VCaP (cell line): ENCODE measurements around the gene ARFGAP1.
"Not testable (repeated sequence)": the region's sequence is repeated elsewhere in the genome, so short reads cannot be mapped to it uniquely, and the experiment has no call there.

Source experiments
- H3K27ac ChIP-seq: fragments of 450-650 bp; 2 replicates; pipeline ENCODE4 v1.5.1; 2017
- CTCF ChIP-seq: fragments of 450-650 bp; conservative IDR thresholded peaks from 2 replicates; pipeline ENCODE4 v1.5.1; 2017; ENCODE audit warnings: mild to moderate bottlenecking, moderate library complexity

Gene ARFGAP1

DNA sequence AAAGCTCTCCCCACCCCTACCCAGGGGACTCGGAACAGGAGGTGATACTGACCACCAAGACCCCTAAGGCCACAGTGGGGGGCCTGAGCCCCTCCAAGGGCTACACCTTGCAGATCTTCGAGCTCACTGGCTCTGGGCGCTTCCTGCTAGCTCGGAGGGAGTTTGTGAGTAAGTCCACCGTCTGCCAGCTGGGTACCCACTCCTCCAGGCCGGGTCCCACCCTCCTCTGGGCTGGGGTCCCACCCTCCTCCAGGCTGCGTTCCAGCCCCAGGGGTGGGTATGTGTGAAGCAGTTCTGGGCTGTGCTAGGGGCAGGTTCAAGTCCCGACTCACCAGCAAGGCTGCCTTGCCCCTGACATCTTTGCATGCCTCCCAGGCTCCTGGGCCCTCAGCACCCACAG, 32.8 kb downstream of the ARFGAP1 start:
- no peak for TF ChIP-seq CTCF
- no peak overlapping the region for H3K27ac ChIP-seq

DNA sequence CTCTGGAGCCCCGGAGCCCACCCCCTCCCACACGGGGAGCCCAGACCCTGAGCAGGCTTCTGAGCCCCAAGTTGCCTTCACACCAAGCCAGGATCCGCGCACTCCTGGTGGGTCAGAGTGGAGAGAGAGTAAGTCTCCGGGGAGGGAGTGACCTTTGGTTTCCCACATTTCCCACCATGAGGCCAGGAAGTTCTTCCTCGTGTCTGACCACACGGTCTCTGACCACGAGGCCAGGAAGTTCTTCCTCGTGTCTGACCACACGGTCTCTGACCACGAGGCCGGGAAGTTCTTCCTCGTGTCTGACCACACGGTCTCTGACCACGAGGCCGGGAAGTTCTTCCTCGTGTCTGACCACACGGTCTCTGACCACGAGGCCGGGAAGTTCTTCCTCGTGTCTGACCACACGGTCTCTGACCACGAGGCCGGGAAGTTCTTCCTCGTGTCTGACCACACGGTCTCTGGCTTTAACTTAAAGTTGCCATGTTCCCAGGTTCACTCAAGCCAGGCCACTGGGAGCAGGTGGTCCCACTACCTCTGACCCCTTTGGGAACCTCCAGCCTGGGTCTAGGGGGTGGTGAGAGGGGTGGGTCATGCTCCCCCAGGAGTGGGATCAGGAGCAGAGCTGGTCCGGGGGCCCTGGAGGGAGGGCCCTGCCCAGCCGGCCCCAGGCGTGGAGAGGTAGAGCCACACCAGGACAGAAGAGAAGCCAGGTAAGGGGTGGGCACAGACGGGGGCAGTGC, 33.5 kb downstream of the ARFGAP1 start:
- not testable (repeated sequence) for H3K27ac ChIP-seq

DNA sequence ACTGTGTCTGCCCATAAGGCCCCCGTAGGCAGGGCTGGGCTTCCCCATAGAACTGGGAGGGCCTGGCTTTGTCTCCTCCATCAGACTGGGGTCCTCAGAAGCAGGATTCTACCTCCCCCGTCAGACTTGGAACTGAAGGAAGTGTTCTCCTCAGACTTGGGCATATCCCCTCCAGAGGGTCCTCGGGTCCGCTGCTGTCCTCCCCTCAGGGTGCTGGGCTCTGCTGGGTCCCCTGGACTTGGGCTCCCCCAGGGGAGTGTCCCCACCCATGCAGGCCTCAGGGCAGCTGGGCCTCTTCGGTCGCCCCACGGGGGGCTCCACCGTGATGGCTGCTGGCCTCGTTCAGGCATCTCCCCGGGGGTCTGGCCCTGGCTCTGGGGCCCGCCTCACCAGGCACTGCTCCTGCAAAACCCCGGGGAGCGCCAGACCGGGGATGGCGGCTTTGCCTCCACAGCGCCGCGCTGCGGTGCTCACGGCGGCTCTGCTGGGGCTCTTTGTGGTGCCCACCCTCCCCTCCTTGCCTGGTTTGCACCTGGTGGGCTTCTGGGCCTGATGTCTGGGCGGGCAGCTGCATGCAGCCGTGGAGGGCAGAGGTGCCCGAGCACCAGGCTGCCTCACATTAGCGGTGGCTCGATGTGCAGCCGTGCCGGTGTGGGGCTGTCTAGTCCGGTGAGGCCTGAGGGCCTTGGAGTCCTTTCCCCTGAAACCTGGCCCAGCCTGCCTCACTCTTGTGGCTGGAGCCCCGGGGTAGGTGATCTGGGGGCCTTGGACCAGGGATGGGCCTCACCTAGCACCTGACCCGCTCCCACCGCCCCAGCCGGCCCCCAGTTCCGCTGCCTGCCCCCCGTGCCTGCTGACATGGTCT, 34.3 kb downstream of the ARFGAP1 start:
- TF ChIP-seq CTCF, result no peak
- no peak overlapping the region for H3K27ac ChIP-seq

GRCh38 chr20:63307538-63308217, 35.1 kb downstream of the ARFGAP1 start:
- no peak for TF ChIP-seq CTCF
- no peak overlapping the region for H3K27ac ChIP-seq

GRCh38 chr20:63308218-63308911, 35.8 kb downstream of the ARFGAP1 start:
- no peak for TF ChIP-seq CTCF
- H3K27ac ChIP-seq, result no peak overlapping the region

GRCh38 chr20:63309261-63310071, 36.9 kb downstream of the ARFGAP1 start:
- TF ChIP-seq CTCF, result peak; percentile 96
- H3K27ac ChIP-seq, result no peak overlapping the region
